ENCODE measurements around the gene CHCHD3.

CHCHD3 gene

GRCh38 chr7:133112976-133113375 is 31.1 kb upstream of the CHCHD3 start:
- Histone ChIP-seq H3K4me3 (ENCODE audit: low read depth in 1 of 5, low read length in 5 of 5) (no peak overlapping the region), H3K27me3 (ENCODE audit: control insufficient read depth in 5 of 5, insufficient read depth in 4 of 5, low read length in 5 of 5) (peaks cover 0 to 4% (median 0%) of the 10 kb centered on the region in 5 donors), H3K27ac (ENCODE audit: low read depth, low read length) (no peak overlapping the region), H3K9me3 (ENCODE audit: control insufficient read depth in 5 of 5, low read length in 5 of 5) (peaks cover 4 to 10% (median 7%) of the 10 kb centered on the region in 5 donors), H3K4me1 (ENCODE audit: control insufficient read depth in 5 of 5, insufficient read depth in 5 of 5, low read length in 5 of 5) (no peaks in the 10 kb centered on the region), H3K9ac (ENCODE audit: low read length in 5 of 5) (no peak overlapping the region), H3K36me3 (ENCODE audit: control insufficient read depth in 5 of 5, insufficient read depth in 5 of 5, low read length in 5 of 5) (no peaks in the 10 kb centered on the region)

- no peaks in the 10 kb centered on the region for H3K36me3 ChIP-seq (ENCODE audit: control insufficient read depth in 5 of 5, insufficient read depth in 5 of 5, low read length in 5 of 5)
- no peak overlapping the region for H3K4me3 ChIP-seq (ENCODE audit: low read depth in 1 of 5, low read length in 5 of 5)
- H3K4me1 ChIP-seq (ENCODE audit: control insufficient read depth in 5 of 5, insufficient read depth in 5 of 5, low read length in 5 of 5): no peaks in the 10 kb centered on the region
- H3K9ac ChIP-seq (ENCODE audit: low read length in 5 of 5): no peak overlapping the region
- H3K27ac ChIP-seq (ENCODE audit: low read depth, low read length): no peak overlapping the region
- H3K9me3 ChIP-seq (ENCODE audit: control insufficient read depth in 5 of 5, low read length in 5 of 5): peaks cover 4 to 11% (median 7%) of the 10 kb centered on the region in 5 donors
- peaks cover 0 to 4% (median 0%) of the 10 kb centered on the region in 5 donors for H3K27me3 ChIP-seq (ENCODE audit: control insufficient read depth in 5 of 5, insufficient read depth in 4 of 5, low read length in 5 of 5)
Measured at GRCh38 chr7:133112335-133112734, 30.4 kb upstream of the CHCHD3 start.

GRCh38 chr7:133110312-133110711 is 28.4 kb upstream of the CHCHD3 start:
- no peaks in the 10 kb centered on the region for H3K4me1 ChIP-seq (ENCODE audit: control insufficient read depth in 5 of 5, insufficient read depth in 5 of 5, low read length in 5 of 5)
- H3K9ac ChIP-seq (ENCODE audit: low read length in 5 of 5): no peak overlapping the region
- no peaks in the 10 kb centered on the region for H3K36me3 ChIP-seq (ENCODE audit: control insufficient read depth in 5 of 5, insufficient read depth in 5 of 5, low read length in 5 of 5)
- H3K9me3 ChIP-seq (ENCODE audit: control insufficient read depth in 5 of 5, low read length in 5 of 5): peaks cover 4 to 11% (median 7%) of the 10 kb centered on the region in 5 donors
- peaks cover 0 to 4% (median 0%) of the 10 kb centered on the region in 5 donors for H3K27me3 ChIP-seq (ENCODE audit: control insufficient read depth in 5 of 5, insufficient read depth in 4 of 5, low read length in 5 of 5)
- H3K4me3 ChIP-seq (ENCODE audit: low read depth in 1 of 5, low read length in 5 of 5): no peak overlapping the region
- no peak overlapping the region for H3K27ac ChIP-seq (ENCODE audit: low read depth, low read length)

- peaks cover 0 to 4% (median 0%) of the 10 kb centered on the region in 5 donors for H3K27me3 ChIP-seq (ENCODE audit: control insufficient read depth in 5 of 5, insufficient read depth in 4 of 5, low read length in 5 of 5)
- H3K9ac ChIP-seq (ENCODE audit: low read length in 5 of 5): no peak overlapping the region
- no peak overlapping the region for H3K4me3 ChIP-seq (ENCODE audit: low read depth in 1 of 5, low read length in 5 of 5)
- peaks cover 4 to 11% (median 7%) of the 10 kb centered on the region in 5 donors for H3K9me3 ChIP-seq (ENCODE audit: control insufficient read depth in 5 of 5, low read length in 5 of 5)
- H3K36me3 ChIP-seq (ENCODE audit: control insufficient read depth in 5 of 5, insufficient read depth in 5 of 5, low read length in 5 of 5): no peaks in the 10 kb centered on the region
- no peaks in the 10 kb centered on the region for H3K4me1 ChIP-seq (ENCODE audit: control insufficient read depth in 5 of 5, insufficient read depth in 5 of 5, low read length in 5 of 5)
- no peak overlapping the region for H3K27ac ChIP-seq (ENCODE audit: low read depth, low read length)
Measured at GRCh38 chr7:133109816-133110215, 27.9 kb upstream of the CHCHD3 start.

- Histone ChIP-seq H3K4me1 (ENCODE audit: control insufficient read depth in 5 of 5, insufficient read depth in 5 of 5, low read length in 5 of 5) (no peaks in the 10 kb centered on the region), H3K27ac (ENCODE audit: low read depth, low read length) (no peak overlapping the region), H3K9ac (ENCODE audit: low read length in 5 of 5) (no peak overlapping the region), H3K27me3 (ENCODE audit: control insufficient read depth in 5 of 5, insufficient read depth in 4 of 5, low read length in 5 of 5) (peaks cover 0 to 4% (median 0%) of the 10 kb centered on the region in 5 donors), H3K4me3 (ENCODE audit: low read depth in 1 of 5, low read length in 5 of 5) (no peak overlapping the region), H3K36me3 (ENCODE audit: control insufficient read depth in 5 of 5, insufficient read depth in 5 of 5, low read length in 5 of 5) (no peaks in the 10 kb centered on the region), H3K9me3 (ENCODE audit: control insufficient read depth in 5 of 5, low read length in 5 of 5) (peaks cover 4 to 11% (median 7%) of the 10 kb centered on the region in 5 donors)
Measured at GRCh38 chr7:133108023-133108422, 26.1 kb upstream of the CHCHD3 start.

GRCh38 chr7:133102276-133103060 is 20.6 kb upstream of the CHCHD3 start:
- H3K27ac ChIP-seq (ENCODE audit: low read depth, low read length): no peak overlapping the region
- no peaks in the 10 kb centered on the region for H3K4me1 ChIP-seq (ENCODE audit: control insufficient read depth in 5 of 5, insufficient read depth in 5 of 5, low read length in 5 of 5)
- no peaks in the 10 kb centered on the region for H3K27me3 ChIP-seq (ENCODE audit: control insufficient read depth in 5 of 5, insufficient read depth in 4 of 5, low read length in 5 of 5)
- no peak overlapping the region for H3K9ac ChIP-seq (ENCODE audit: low read length in 5 of 5)
- H3K36me3 ChIP-seq (ENCODE audit: control insufficient read depth in 5 of 5, insufficient read depth in 5 of 5, low read length in 5 of 5): no peaks in the 10 kb centered on the region
- no peaks in the 10 kb centered on the region for H3K9me3 ChIP-seq (ENCODE audit: control insufficient read depth in 5 of 5, low read length in 5 of 5)
- no peak overlapping the region for H3K4me3 ChIP-seq (ENCODE audit: low read depth in 1 of 5, low read length in 5 of 5)

- Histone ChIP-seq H3K9ac (ENCODE audit: low read length in 5 of 5) (no peak overlapping the region), H3K36me3 (ENCODE audit: control insufficient read depth in 5 of 5, insufficient read depth in 5 of 5, low read length in 5 of 5) (no peaks in the 10 kb centered on the region), H3K4me3 (ENCODE audit: low read depth in 1 of 5, low read length in 5 of 5) (no peak overlapping the region), H3K4me1 (ENCODE audit: control insufficient read depth in 5 of 5, insufficient read depth in 5 of 5, low read length in 5 of 5) (no peaks in the 10 kb centered on the region), H3K9me3 (ENCODE audit: control insufficient read depth in 5 of 5, low read length in 5 of 5) (no peaks in the 10 kb centered on the region), H3K27ac (ENCODE audit: low read depth, low read length) (no peak overlapping the region), H3K27me3 (ENCODE audit: control insufficient read depth in 5 of 5, insufficient read depth in 4 of 5, low read length in 5 of 5) (no peaks in the 10 kb centered on the region)
Measured at GRCh38 chr7:133099633-133100286, 17.9 kb upstream of the CHCHD3 start.

- Histone ChIP-seq H3K9me3 (ENCODE audit: control insufficient read depth in 5 of 5, low read length in 5 of 5) (no peaks in the 10 kb centered on the region), H3K4me3 (ENCODE audit: low read depth in 1 of 5, low read length in 5 of 5) (no peak overlapping the region), H3K27ac (ENCODE audit: low read depth, low read length) (no peak overlapping the region), H3K4me1 (ENCODE audit: control insufficient read depth in 5 of 5, insufficient read depth in 5 of 5, low read length in 5 of 5) (no peaks in the 10 kb centered on the region), H3K9ac (ENCODE audit: low read length in 5 of 5) (no peak overlapping the region), H3K27me3 (ENCODE audit: control insufficient read depth in 5 of 5, insufficient read depth in 4 of 5, low read length in 5 of 5) (no peaks in the 10 kb centered on the region), H3K36me3 (ENCODE audit: control insufficient read depth in 5 of 5, insufficient read depth in 5 of 5, low read length in 5 of 5) (no peaks in the 10 kb centered on the region)
Measured at GRCh38 chr7:133095119-133095671, 13.3 kb upstream of the CHCHD3 start.

GRCh38 chr7:133091943-133092464 is 10.1 kb upstream of the CHCHD3 start:
- Histone ChIP-seq H3K4me1 (ENCODE audit: control insufficient read depth in 5 of 5, insufficient read depth in 5 of 5, low read length in 5 of 5) (no peaks in the 10 kb centered on the region), H3K9me3 (ENCODE audit: control insufficient read depth in 5 of 5, low read length in 5 of 5) (no peaks in the 10 kb centered on the region), H3K27me3 (ENCODE audit: control insufficient read depth in 5 of 5, insufficient read depth in 4 of 5, low read length in 5 of 5) (no peaks in the 10 kb centered on the region), H3K36me3 (ENCODE audit: control insufficient read depth in 5 of 5, insufficient read depth in 5 of 5, low read length in 5 of 5) (no peaks in the 10 kb centered on the region), H3K9ac (ENCODE audit: low read length in 5 of 5) (no peak overlapping the region), H3K27ac (ENCODE audit: low read depth, low read length) (no peak overlapping the region), H3K4me3 (ENCODE audit: low read depth in 1 of 5, low read length in 5 of 5) (no peak overlapping the region)

- no peak overlapping the region for H3K27ac ChIP-seq (ENCODE audit: low read depth, low read length)
- H3K36me3 ChIP-seq (ENCODE audit: control insufficient read depth in 5 of 5, insufficient read depth in 5 of 5, low read length in 5 of 5): peaks cover 0 to 3% (median 0%) of the 10 kb centered on the region in 5 donors
- H3K4me1 ChIP-seq (ENCODE audit: control insufficient read depth in 5 of 5, insufficient read depth in 5 of 5, low read length in 5 of 5): peaks cover 0 to 24% (median 19%) of the 10 kb centered on the region in 5 donors
- no peaks in the 10 kb centered on the region for H3K9me3 ChIP-seq (ENCODE audit: control insufficient read depth in 5 of 5, low read length in 5 of 5)
- no peaks in the 10 kb centered on the region for H3K27me3 ChIP-seq (ENCODE audit: control insufficient read depth in 5 of 5, insufficient read depth in 4 of 5, low read length in 5 of 5)
- peak overlapping the region in 1 of 5 donors; percentile 96 for H3K9ac ChIP-seq (ENCODE audit: low read length in 5 of 5)
- H3K4me3 ChIP-seq (ENCODE audit: low read depth in 1 of 5, low read length in 5 of 5): peak overlapping the region in 4 of 5 donors; percentile 48 to 96 (median 94)
Measured at GRCh38 chr7:133082390-133082766, 488 bp upstream of the CHCHD3 start.

All from subcutaneous abdominal adipose tissue (tissue), 5 donors.